Tibial nerve (tissue), 3 donors: ENCODE results near the gene MAB21L4.

Experiments used
- CTCF ChIP-seq, 5 experiments: fragments of 200-600 bp in 3 of 5; fragments of 450-650 bp in 2 of 5; sonication (generic) in 3 of 5; IDR thresholded peaks; one replicate each; pipeline ENCODE4 v1.5.1; 2016 to 2019; ENCODE audit warnings: antibody characterized with exemption in 5 of 5, mild to moderate bottlenecking in 3 of 5, moderate library complexity in 2 of 5
- POLR2A ChIP-seq, 2 donors: fragments of 450-650 bp; IDR thresholded peaks; one replicate each; pipeline ENCODE4 v1.6.1; 2017; ENCODE audit warnings: antibody characterized with exemption in 2 of 2, mild to moderate bottlenecking in 2 of 2, moderate library complexity in 2 of 2

- TF ChIP-seq CTCF (IDR thresholded peaks at IDR 0.05) (no peak), POLR2A (IDR thresholded peaks at IDR 0.05) (no peak)
Measured at GRCh38 chr2:240932724-240933047, 36.7 kb upstream of the MAB21L4 start.
